H9 (cell line): ENCODE data around the gene TLE5. TPM values are rescaled to one million over a fixed set of nuclear protein-coding genes. Genes with fewer than 3 reads are reported as not detected.

Experiments used
- DNase-seq: peaks from one replicate; pipeline ENCODE4 v3.0.0-alpha.2; 2017
- H2AFZ ChIP-seq: one replicate; pipeline ENCODE4 v1.6.1; 2013; ENCODE audit warnings: mild to moderate bottlenecking, low read length, control low read depth, moderate library complexity
- H2AK5ac ChIP-seq: 2 replicates; pipeline ENCODE4 v1.6.1; 2013; ENCODE audit warnings: low read length, control low read depth, mixed read lengths; ENCODE audit not compliant: insufficient read length
- H2BK120ac ChIP-seq: one replicate; pipeline ENCODE4 v1.6.1; 2013; ENCODE audit warnings: low read depth, mild to moderate bottlenecking, low read length, control low read depth, inconsistent platforms; ENCODE audit not compliant: poor library complexity, severe bottlenecking
- H2BK12ac ChIP-seq: 2 replicates; pipeline ENCODE4 v1.6.1; 2013; ENCODE audit warnings: low read length, control low read depth, mixed read lengths, low read depth; ENCODE audit not compliant: insufficient read length
- H2BK15ac ChIP-seq: 2 replicates; pipeline ENCODE4 v1.6.1; 2013; ENCODE audit warnings: low read depth, low read length, control low read depth
- H2BK20ac ChIP-seq: one replicate; pipeline ENCODE4 v1.6.1; 2013; ENCODE audit warnings: low read depth, mild to moderate bottlenecking, low read length, control low read depth, inconsistent platforms; ENCODE audit not compliant: poor library complexity, severe bottlenecking
- H2BK5ac ChIP-seq: 2 replicates; pipeline ENCODE4 v1.6.1; 2013; ENCODE audit warnings: low read length, control low read depth, mixed read lengths; ENCODE audit not compliant: insufficient read length
- H3K14ac ChIP-seq: 2 replicates; pipeline ENCODE4 v1.6.1; 2013; ENCODE audit warnings: low read length, control low read depth; ENCODE audit not compliant: insufficient read depth
- H3K18ac ChIP-seq: 2 replicates; pipeline ENCODE4 v1.6.1; 2013; ENCODE audit warnings: low read depth, mild to moderate bottlenecking, mixed read lengths, low read length, control low read depth; ENCODE audit not compliant: insufficient read length
- H3K23ac ChIP-seq: 2 replicates; pipeline ENCODE4 v1.6.1; 2013; ENCODE audit warnings: low read length, control low read depth, mixed read lengths, low read depth; ENCODE audit not compliant: insufficient read length
- H3K23me2 ChIP-seq: 2 replicates; pipeline ENCODE4 v1.6.1; 2013; ENCODE audit warnings: low read depth, mild to moderate bottlenecking, mixed read lengths, low read length, control low read depth; ENCODE audit not compliant: insufficient read length, poor library complexity, severe bottlenecking
- H3K27ac ChIP-seq: 2 replicates; pipeline ENCODE4 v1.5.1; 2013; ENCODE audit warnings: low read length, control low read depth, mixed read lengths, low read depth; ENCODE audit not compliant: insufficient read length
- H3K27me3 ChIP-seq: 2 replicates; pipeline ENCODE4 v1.6.1; 2013; ENCODE audit warnings: low read length, control low read depth, inconsistent platforms; ENCODE audit not compliant: insufficient read depth
- H3K4ac ChIP-seq: 2 replicates; pipeline ENCODE4 v1.6.1; 2013; ENCODE audit warnings: low read depth, mild to moderate bottlenecking, control low read depth, inconsistent platforms, low read length, moderate library complexity
- H3K4me1 ChIP-seq: 2 replicates; pipeline ENCODE4 v1.6.1; 2013; ENCODE audit warnings: low read length, control low read depth, inconsistent platforms; ENCODE audit not compliant: insufficient read depth
- H3K4me2 ChIP-seq: 2 replicates; pipeline ENCODE4 v1.6.1; 2013; ENCODE audit warnings: low read length, control low read depth, mixed read lengths; ENCODE audit not compliant: insufficient read length, insufficient read depth
- H3K56ac ChIP-seq: 2 replicates; pipeline ENCODE4 v1.6.1; 2013; ENCODE audit warnings: low read depth, mild to moderate bottlenecking, mixed read lengths, low read length, control low read depth; ENCODE audit not compliant: insufficient read length
- H3K79me1 ChIP-seq: 2 replicates; pipeline ENCODE4 v1.6.1; 2013; ENCODE audit warnings: low read depth, mild to moderate bottlenecking, moderate library complexity, low read length, control low read depth, inconsistent platforms; ENCODE audit not compliant: insufficient read depth, poor library complexity, severe bottlenecking
- H3K79me2 ChIP-seq: 2 replicates; pipeline ENCODE4 v1.6.1; 2013; ENCODE audit warnings: low read length, control low read depth, inconsistent platforms; ENCODE audit not compliant: insufficient read depth
- H3K9ac ChIP-seq: 2 replicates; pipeline ENCODE4 v1.6.1; 2013; ENCODE audit warnings: low read length, control low read depth, mixed read lengths; ENCODE audit not compliant: insufficient read length; ENCODE audit errors: extremely low read depth
- H3K9me3 ChIP-seq: one replicate; pipeline ENCODE4 v1.6.1; 2013; ENCODE audit warnings: low read depth, low read length, inconsistent platforms; ENCODE audit not compliant: control insufficient read depth
- H3T11ph ChIP-seq: one replicate; pipeline ENCODE4 v1.6.1; 2013; ENCODE audit warnings: mild to moderate bottlenecking, low read length, control low read depth, inconsistent platforms
- H4K20me1 ChIP-seq: one replicate; pipeline ENCODE4 v1.6.1; 2013; ENCODE audit not compliant: control insufficient read depth, insufficient read length, insufficient read depth
- H4K5ac ChIP-seq: 2 replicates; pipeline ENCODE4 v1.6.1; 2013; ENCODE audit warnings: low read depth, mild to moderate bottlenecking, mixed read lengths, low read length, control low read depth; ENCODE audit not compliant: insufficient read length
- H4K8ac ChIP-seq: replicated peaks from 2 replicates; pipeline ENCODE4 v1.6.1; 2013; ENCODE audit warnings: low read length, control low read depth, mixed read lengths, low read depth; ENCODE audit not compliant: insufficient read length
- H4K91ac ChIP-seq: 2 replicates; pipeline ENCODE4 v1.6.1; 2013; ENCODE audit warnings: low read depth, mild to moderate bottlenecking, moderate library complexity, mixed read lengths, low read length, control low read depth; ENCODE audit not compliant: insufficient read length
- H3K27ac Mint-ChIP-seq, 3 experiments: 2 replicates in 2 of 3; 3 replicates in 1 of 3; pipeline ENCODE4 v1.8.0; 2020 to 2021; ENCODE audit warnings: mixed read lengths in 3 of 3, mild to moderate bottlenecking in 1 of 3, moderate library complexity in 1 of 3
- H3K27me3 Mint-ChIP-seq: 2 replicates; pipeline ENCODE4 v1.8.0; 2021; ENCODE audit warnings: low read depth, mild to moderate bottlenecking, moderate library complexity, mixed read lengths
- H3K36me3 Mint-ChIP-seq, 3 experiments: 2 replicates in 2 of 3; 3 replicates in 1 of 3; pipeline ENCODE4 v1.8.0; 2020 to 2021; ENCODE audit warnings: low read depth in 3 of 3, mixed read lengths in 3 of 3; ENCODE audit not compliant: insufficient read depth in 1 of 3
- H3K4me1 Mint-ChIP-seq, 2 experiments: 2 replicates each; pipeline ENCODE4 v1.8.0; 2020; ENCODE audit warnings: mixed read lengths in 2 of 2
- H3K4me3 Mint-ChIP-seq, 2 experiments: 2 replicates in 1 of 2; 3 replicates in 1 of 2; pipeline ENCODE4 v1.8.0; 2020 to 2021; ENCODE audit warnings: mild to moderate bottlenecking in 2 of 2, mixed read lengths in 2 of 2, moderate library complexity in 1 of 2
- H3K9me3 Mint-ChIP-seq, 2 experiments: 2 replicates in 1 of 2; 3 replicates in 1 of 2; pipeline ENCODE4 v1.8.0; 2020; ENCODE audit warnings: mild to moderate bottlenecking in 2 of 2, mixed read lengths in 2 of 2, moderate library complexity in 1 of 2
- CTCF ChIP-seq: fragments of 200-600 bp; sonication (generic); conservative IDR thresholded peaks from 3 replicates; pipeline ENCODE4 v1.8.0; 2021; ENCODE audit warnings: antibody characterized with exemption, mild to moderate bottlenecking
- WGBS: extraction: QIAGEN DNeasy Blood & Tissue Kit; methylation state at CpG from one replicate; pipeline ENCODE4 v1.1.7; 2013; ENCODE audit warnings: missing lambda C conversion rate, low lambda C conversion rate, mixed read lengths; ENCODE audit not compliant: insufficient read length; ENCODE audit errors: extremely low coverage; 5-methylcytosine and 5-hydroxymethylcytosine counted together
- total RNA-seq: library from RNA; stranded (reverse); gene quantifications from 2 replicates; pipeline ENCODE4 v1.2.1, GENCODE V29; 2021

TLE5 gene
- total RNA-seq, 1 experiment from 2014 or later = 221 TPM

DNA sequence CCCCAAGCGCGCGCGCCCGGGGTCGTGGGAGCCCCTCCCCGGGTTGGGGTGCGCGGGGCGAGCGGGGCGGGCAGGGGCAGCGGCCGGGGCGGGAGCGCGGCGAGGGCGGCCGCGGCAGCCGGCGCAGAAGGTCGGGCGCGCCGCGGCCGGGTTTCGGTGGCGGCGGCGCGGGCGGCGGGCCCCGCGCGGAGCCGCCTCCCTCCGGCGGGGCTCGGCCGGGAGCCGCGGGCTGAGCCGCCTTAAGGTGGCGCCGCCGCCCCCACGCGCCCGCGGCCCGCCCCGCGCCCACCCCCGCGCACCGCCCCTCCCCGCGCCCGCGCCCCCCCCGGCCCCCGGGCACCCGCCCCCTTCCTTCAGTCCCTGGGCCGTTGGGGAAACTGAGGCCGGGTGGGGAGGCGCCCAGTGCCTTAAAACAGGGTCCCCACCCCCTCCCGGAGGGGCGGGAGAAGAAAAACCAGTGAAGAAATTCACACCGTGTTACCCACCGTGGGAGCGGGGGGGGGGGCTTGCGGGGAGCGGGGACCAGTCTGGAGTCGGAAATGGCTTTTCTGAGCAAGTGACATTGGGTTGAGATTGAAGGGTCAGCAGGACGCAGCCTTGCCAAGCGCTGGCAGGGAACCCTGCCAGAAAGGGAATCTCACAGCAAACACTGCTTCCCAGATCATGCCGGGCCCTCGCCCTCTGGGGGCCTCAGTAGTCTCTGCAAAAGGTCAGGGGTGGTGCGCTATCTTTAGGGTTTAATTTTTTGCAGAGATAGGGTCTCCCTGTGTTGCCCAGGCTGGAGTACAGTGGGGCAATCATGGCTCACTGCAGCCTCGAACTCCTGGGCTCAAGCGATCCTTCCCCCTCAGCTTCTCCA lies 33.0 kb downstream of the TLE5 start, which contains the start of gene TLE2:
TSS of gene TLE2 (minus strand) at position 216 of the 859 bp plus-strand sequence. CDS start 376 bp downstream, outside the sequence.
- Histone ChIP-seq H2BK120ac (no peak within 1 kb of the TSS), H2BK12ac (no peak within 1 kb of the TSS), H3K9me3 (no peaks in the 10 kb centered on the region), H3K14ac (no peak within 1 kb of the TSS), H3K27ac (no peak within 1 kb of the TSS), H2AFZ (no peak within 1 kb of the TSS), H3K18ac (no peak within 1 kb of the TSS), H3K4ac (no peak within 1 kb of the TSS), H4K8ac (no peak within 1 kb of the TSS), H2BK15ac (no peak within 1 kb of the TSS), H3K9ac (no peak within 1 kb of the TSS), H3T11ph (no peak within 1 kb of the TSS), H2BK5ac (no peak within 1 kb of the TSS), H3K27me3 (peaks cover 2% of the 10 kb centered on the region; the same call in 1 of the 2 replicates), H4K5ac (no peak within 1 kb of the TSS), H3K79me1 (no peaks in the 10 kb centered on the region), H4K91ac (no peak within 1 kb of the TSS), H3K23me2 (peaks cover 14% of the 10 kb centered on the region), H4K20me1 (no peaks in the 10 kb centered on the region), H2BK20ac (no peak within 1 kb of the TSS), H3K79me2 (no peaks in the 10 kb centered on the region), H3K4me2 (peak within 1 kb of the TSS; percentile 61), H3K23ac (no peak within 1 kb of the TSS), H3K4me1 (peaks cover 3% of the 10 kb centered on the region; the same call in 1 of the 2 replicates), H3K56ac (no peak within 1 kb of the TSS), H2AK5ac (no peak within 1 kb of the TSS)
- H3K36me3 Mint-ChIP-seq = peaks cover 0 to 2% (median 1%) of the 10 kb centered on the region in 3 experiments; a peak in 3 of 7 replicates
- H3K9me3 Mint-ChIP-seq = no peaks in the 10 kb centered on the region; a peak in 1 of 5 replicates
- no peak for DNase-seq
- peaks cover 96% of the 10 kb centered on the region for H3K27me3 Mint-ChIP-seq
- peak within 1 kb of the TSS; percentile 59 to 84 for H3K4me3 Mint-ChIP-seq
- no peak within 1 kb of the TSS for H3K27ac Mint-ChIP-seq
- TF ChIP-seq CTCF = no peak; the same call in 2 of the 3 replicates
- WGBS = no CpG with 5 or more reads among the region's 85 CpGs
- H3K4me1 Mint-ChIP-seq = peaks cover 18 to 32% of the 10 kb centered on the region in 2 experiments
